GM18873 (cell line): Measurements from ENCODE around the gene SELENOS.
A peak's percentile ranks its signal among the peaks of the same experiment; 100 is the strongest.
"Not testable (repeated sequence)": the region's sequence is repeated elsewhere in the genome, so short reads cannot be mapped to it uniquely, and the experiment has no call there.

Source experiments
- ATAC-seq: cut with Tn5 transposase; IDR thresholded peaks from one replicate; pipeline ENCODE4 v1.9.1; 2021; ENCODE audit warnings: mild to moderate bottlenecking, moderate library complexity, moderate number of reproducible peaks; ENCODE audit not compliant: unreplicated experiment, low FRiP score

SELENOS gene

DNA sequence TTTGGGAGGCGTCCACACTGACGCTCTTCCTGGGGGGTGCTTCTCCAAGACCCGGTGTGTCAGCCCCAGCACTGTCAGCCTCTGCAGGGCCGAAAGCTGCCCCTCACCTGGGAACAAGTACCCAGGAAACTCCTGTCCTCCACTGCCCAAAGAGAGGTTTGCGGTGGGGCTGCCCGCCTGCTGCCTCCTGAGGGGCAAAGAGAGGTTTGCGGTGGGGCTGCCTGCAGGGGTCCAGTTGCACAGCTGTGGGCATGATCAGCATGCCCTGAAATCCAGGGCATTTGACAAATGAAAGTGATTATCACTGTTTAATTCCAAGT lies 32.8 kb upstream of the SELENOS start:
- ATAC-seq = no peak

DNA sequence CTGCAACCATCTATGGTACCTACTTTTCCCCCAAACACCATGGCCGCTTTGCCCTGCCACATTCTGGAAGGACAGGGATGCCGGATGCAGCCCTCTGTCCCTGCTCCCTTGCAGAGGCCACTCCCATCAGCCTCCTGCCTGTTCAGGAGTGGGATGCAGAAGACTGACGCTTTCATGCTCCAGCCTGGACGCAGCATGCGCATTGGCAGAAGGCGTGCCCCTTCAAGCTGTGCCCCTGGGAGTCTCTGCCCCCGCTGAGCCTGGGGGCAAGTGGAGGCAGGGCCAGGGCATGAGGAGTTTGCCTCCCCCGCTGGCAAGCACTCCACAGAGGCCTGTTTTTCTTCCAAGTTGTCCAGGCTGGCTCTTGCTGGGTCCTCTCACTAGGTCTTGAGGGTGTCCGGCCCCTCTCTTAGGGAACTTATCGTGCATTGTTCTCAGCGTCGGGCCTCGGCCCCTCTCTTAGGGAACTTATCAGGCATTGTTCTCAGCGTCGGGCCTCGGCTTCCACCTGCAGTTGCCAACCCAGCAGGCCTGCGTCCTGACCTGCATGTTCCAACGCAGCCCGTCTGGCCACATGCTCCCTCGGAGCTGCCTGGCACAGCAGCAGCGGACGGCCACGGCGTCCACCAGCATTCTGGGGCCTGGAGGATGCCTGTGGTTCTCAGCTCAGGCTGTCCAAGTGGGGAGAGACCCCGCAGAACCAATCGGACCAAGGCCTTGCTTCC lies 32.3 kb upstream of the SELENOS start:
- no peak for ATAC-seq

DNA sequence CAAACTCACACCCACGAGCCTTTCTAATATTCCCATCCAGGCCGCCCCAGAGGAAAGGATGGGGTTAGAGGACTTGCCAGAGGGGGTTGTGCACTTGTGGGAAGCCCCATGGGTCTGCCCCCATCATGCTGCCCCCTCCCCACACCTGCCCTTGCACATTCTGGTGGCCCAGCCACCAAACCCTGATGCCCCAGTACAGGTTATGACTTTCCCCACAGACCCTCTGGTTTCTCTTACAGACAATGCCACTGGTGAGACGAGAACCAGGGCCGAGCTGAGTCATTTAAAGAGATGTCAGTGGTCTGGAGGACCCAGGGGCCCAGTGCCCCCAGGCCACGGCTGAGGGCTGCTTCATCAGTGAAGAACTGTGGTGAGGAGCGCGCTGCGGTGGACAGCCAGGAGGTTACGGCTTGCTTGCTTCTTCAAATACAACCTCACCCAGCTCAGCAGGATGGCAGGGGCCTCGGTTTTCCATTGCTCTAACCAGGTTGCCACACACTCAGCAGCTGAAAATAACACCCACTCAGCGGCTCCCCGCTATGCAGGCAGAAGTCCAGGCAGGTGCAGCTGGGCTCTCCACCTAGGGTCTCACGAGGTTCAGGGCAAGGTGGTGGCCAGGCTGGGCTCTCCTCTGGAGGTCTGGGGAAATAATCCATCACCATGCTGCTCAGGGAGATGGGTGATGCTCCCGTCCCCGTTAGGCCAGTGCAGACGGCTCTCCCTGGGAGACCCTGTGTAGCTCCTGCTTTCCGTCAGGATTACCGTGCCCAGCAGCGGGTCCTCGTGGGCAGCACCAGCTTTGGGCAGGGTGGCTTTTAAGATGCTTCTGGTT lies 31.5 kb upstream of the SELENOS start:
- ATAC-seq = no peak

DNA sequence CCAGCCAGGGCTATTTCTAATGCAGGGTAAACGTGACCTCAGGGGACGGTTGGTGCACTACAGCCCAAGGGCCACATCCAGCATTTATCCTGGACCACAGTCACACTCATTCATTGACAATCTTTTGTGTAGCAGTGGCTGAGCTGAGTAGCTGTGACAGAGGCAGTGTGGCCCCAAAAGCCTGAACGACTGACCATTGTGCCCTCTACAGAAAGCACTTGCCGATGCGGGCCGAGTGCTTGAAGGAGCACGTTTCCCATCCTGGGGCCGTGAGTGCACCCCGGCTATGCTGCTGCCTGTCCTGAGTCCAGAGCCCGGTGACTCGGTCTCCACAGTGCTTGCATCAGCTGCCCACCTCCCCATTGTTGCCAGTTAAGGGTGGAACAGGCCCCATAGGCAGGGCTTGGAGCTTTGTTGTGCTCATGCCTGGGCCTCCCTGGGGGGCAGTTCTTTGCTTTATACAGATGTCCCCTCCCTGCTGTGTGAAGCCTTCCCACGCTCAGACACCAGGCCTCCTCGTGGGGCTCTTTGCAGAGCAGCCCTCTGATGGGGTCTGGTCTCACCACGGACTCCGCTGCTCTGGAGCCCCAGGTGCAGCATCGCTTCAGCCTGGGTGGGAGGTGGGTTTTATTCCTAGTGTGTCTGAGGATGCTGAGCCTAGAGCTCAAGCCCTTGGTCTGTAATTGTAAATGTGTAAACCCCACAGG lies 30.8 kb upstream of the SELENOS start:
- no peak for ATAC-seq

DNA sequence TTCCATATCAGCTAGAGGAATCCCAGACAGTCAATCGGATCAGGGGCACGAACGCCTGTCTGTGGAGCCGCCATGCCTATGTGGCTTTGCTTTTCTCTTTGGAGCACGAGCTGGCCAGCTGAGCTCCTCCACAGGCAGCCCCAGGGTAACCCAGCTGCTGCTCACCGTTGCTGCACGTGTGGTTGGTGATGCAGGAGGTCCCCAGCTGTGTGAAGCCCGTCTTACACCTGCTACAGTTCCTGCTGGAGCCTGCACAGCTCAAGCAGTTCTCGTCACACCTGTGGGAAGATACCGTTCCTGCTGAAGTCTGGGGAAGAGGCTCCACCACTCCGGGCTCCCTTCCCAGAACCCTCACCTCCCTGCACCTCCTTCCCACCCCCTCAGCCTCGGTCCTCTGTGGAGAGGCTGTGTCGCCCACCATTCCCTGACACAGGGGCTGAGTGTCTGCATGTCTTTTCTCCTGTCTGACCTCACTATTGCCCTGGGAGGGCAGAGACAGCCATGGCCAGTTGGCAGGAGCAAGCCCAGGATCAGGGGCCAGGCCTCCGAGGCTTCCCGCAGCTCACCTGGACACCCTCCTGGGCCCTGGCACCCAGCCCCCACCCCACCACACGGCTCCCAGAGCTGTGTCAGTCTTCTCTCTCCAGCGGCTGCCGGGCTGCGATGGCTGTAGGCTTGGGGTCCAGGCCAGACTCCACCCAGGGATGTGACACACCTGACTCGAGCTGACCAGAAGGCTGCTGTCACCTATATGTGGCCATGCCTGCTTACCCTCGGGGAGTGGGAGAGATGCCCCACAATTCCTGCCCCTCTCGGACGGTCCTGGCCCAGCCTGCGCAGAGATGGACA lies 30.0 kb upstream of the SELENOS start:
- no peak for ATAC-seq

DNA sequence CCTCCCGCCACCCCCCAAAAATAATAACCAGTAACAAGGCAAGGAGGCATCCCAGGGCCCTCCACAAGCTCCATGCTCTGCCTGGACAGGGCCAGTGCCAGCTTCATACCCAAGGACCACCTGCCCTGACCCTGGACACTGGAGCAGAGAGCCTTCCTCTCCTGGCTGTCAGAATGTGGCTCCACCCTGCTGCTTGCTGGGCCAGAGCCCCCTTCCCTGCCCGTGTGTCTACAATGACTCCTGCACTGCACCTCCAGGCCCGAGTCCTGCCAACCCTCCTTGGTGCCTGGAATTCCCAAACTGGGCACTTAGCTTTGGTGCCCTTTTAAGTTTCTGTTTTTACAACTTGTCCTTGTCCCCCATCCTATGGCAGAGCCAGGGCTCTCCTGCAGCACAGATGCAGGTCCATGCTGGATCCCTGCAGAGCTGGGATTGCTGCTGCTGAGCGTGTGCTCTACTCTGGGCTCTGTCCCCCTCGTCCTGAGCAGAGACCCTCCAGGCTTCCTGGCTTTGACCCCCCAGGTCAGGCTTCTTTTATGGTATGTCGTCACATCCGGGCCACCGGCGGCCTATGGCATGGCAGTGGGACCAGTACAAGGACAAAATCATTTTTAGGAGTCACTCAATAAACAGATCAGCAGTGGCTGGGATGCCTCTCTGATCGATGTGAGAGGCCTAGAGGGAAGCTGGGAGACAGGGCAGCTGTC lies 29.2 kb upstream of the SELENOS start:
- ATAC-seq = no peak

DNA sequence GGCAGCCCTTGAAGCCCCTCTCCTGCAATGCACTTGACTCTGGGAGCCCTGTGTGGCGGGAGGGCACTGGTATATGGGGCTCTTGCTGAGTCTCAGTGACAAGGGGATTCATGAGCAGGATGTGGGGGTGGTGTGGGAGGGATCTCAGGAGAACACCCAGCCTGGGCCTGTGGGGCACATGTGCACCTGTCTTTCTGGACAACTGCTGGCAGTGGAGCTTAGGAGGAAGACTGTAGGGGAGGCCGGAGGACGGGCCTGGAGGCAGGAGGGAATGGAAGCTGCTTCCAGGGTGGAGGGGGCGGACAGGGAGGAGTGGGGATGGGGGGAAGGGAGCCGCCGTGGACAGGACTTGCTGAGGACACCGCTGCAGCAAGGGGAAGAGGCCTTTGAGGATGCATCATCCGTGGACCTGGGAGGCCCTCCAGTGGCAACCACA lies 28.6 kb upstream of the SELENOS start:
- no peak for ATAC-seq

DNA sequence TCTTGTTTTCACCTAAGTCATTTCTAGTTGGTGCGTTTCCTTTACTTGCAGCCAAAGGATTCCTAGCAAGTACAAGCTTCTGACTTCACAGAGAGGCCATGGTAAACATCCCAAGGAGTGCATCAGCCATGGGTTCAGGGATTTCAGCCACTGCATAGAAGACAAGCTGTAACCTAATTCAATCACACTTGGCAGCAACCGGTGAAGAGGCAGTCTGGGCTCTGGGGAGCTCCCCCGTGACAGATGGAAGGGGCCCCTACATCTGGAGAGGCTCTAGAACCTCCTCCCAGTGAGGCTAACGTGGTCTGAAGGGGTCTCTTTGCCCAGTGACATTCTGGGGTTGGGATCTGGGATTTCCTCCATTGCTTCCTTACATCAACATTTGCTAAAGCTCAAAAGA lies 26.1 kb upstream of the SELENOS start:
- ATAC-seq = no peak

DNA sequence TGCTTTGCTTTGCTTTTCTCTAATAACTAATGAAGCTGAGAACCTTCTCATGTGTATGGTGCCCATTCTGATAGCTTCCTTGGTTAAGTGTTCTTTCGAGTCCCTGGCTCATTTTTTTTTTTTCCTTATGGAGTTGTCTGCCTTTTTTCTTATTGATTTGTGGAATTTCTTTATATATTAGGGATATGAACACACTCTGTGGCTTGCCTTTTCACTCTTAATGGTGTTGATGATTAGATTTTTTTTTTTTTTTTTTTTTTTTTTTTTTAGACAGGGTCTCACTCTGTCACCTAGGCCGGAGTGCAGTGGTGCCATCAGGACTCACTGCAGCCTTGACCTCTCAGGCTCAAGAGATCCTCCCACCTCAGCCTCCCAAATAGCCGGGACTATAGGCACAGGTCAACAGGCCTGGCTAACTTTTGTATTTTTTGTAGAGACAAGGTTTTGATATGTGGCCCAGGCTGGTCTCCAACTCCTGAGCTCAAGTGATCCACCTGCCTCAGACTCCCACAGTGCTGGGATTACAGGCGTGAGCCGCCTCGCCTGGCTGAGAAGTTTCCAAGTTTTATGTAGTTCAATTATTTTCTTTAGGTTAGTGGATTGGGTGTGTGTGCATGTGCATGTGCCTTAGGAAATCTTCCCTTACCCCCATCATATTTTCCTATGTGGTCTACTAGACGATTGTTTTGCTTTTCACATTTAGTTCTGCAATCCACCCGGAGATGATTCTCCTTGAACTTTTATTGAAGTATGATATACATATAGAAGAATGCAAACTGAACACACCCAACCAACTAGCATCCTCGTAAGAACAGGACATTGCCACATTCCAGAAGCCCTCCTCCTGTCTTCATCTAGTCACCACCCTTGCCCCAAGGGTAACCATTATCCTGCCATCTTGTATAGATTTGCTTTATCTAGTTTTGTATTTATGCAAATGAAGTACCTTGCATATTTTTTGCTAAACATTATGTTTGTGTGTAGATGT lies 19.4 kb upstream of the SELENOS start:
- ATAC-seq = no peak

DNA sequence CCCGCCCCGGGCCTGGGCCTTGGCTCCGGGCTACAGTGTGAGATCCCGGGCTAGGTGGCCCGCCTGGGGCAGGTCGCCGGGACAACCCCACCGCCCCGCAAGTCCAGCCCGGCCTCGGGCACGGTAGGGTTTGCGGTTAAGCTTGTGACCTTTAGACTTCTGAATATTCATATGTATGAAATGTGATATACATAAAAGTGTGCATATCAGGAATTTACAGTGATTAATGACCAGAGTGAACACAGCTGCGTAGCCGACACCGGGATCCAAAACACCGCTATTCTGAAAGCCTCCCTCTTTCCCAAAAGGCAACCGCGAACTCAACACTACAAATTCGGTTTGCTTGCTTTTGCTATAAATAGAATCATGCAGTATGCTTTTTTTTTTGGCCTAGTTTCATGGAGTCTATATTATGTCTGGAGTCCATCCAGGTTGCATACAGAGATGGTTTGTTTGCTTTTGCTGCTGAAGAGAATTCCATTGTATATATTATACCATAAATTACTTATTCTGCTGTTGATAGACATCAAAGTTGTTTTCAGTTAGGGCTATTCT lies 18.4 kb upstream of the SELENOS start:
- ATAC-seq = no peak

DNA sequence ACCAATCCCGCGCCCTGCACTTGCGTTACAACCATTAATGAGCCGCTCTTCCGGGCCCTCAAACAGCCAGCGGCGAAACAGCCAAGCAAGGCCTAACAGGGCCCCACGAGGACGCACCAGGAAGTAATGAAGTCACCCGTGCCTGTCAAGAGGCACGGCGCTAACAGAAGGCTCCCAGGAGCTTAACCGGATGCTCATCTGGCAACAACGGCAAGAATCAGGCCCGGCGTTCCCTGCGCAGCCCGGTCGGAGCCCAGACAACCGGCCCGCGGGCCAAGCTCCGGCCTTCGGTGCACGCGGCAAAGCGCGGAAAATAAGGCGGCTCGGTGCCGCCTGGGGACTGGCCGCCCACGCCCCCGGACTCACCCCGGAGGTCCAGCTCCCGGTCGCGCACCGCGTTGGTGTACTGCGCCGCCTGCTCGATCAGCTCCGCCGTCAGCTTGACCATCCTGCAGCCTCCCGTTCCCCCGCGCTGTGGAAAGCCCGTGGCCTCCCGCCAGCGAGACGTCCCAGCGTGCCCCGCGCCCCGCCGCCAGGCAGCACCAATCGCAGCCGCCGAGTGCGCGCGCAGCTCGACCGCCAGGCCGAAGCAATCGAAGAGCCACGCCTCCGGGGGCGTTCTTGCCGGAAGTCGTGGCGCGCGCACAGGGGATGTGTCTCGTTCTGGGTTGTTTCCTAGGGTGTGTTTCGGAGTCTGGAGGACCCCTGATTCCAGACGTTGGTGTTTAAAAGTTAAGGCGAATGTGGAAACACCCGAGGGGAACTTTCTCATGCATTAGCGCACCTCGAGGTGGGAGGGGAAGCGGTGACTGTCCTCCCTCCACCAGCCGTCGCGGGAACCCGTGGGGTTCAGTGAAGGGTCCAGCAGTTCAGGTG lies 17.7 kb upstream of the SELENOS start, which contains the start of gene SNRPA1:
Gene SNRPA1, minus strand, starts transcription at position 518 of the 876 bp plus-strand sequence. Its CDS starts 70 bp downstream, at position 448.
- peak; percentile 66 for ATAC-seq

DNA sequence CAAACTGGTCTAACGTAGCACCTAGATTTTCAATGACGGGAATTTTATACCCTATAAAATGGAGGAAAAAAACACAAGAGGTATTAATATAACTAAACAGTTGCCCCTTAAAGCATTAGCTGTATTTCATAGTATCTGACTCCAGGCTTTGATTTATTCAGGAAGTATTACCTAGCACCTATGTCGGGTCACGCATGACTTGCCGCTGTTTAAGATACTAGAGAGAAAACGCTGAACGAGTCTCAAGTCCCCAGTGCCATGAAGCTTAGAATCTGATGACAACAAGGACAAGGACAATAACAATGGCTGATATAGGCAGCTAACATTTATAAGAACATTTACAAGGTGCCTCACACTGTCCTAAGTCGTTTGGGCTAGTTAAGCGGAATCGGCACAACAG lies 15.8 kb upstream of the SELENOS start:
- ATAC-seq = no peak

DNA sequence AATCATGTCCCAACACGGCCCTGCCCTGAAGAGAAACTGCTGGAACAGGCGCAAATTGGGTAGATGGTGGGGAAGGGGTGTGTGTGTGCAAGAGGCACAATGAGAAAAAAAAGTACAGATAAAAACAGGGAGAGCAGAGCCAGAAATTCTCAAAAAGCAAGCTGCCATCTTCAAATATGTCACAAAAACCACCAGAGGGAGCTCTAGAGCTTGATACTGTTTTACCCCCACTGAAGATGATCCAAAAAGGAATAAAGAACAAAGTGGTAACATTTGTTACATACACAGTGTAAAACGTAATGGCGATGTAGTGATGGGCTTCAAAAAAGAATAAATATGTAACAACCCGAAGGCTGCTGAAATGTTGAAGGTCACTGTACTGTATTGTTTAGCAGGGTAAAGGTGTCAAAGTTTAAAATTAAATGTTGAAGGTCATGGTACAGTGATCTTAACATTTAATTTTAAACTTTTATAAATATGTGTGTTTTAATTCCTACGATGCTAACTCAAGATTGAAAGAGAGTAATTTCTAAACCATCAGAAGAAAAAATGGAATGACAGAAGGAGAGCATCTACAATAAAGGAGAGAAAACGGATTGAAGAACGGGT lies 11.7 kb upstream of the SELENOS start:
- no peak for ATAC-seq

DNA sequence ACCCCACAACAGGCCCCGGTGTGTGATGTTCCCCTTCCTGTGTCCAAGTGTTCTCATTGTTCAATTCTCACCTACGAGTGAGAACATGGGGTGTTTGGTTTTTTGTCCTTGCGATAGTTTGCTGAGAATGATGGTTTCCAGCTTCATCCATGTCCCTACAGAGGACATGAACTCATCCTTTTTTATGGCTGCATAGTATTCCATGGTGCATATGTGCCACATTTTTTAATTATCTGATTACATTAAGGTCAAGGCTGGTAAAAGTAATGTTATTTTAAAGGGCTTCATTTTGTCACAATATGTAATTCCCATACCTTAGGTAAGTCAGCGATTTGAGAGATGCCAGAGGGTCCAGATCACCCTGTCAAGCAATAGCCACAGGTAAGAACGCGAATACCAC lies 10.1 kb upstream of the SELENOS start:
- ATAC-seq = not testable (repeated sequence)

DNA sequence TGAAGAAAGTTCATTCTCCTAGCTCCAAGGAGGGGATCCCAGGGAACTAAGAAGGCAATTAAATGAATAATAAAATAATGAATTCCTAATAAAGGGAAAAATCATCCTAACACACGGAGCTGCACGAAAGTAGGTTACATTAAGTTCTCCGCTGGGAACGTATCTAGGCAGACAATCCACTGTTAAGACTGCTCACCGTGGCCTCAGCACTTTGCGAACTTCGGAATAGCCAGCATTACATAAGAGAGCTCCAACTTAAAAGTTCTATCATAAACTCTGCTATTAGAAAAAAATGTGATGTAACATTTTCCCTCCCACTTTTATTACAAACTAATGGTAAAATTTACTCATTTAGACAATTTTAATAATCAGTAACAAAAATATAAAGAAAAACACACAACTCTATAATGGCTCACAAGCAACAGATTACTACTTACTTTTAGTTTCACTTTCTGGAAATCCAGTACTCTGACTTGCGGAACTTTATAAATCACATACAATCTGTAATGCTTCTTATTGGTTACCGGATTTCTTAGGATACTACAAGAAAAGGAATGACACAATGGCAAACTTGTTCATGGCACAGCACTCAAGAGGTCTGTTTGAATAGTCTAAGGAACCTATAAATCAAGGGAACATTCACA lies 9.3 kb upstream of the SELENOS start:
- ATAC-seq = no peak

DNA sequence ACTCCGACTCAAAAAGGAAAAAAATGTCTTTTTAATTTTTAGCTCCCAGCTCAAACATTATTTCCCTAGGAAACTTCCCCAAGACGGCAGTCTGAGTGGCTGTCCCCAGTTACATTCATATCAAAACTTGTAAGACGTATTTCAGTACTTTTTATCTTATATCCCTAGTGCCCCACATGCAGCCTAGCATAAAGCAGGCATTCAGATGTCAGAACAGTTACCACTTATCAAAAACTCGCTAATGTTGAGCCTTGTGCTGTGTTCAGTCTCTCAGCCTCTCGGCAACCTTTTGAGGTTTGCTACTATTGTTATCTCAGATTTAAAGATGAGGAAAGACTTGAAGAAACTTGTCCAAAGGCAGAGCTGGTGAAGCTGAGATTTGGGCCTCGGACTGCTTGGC lies 6.6 kb upstream of the SELENOS start:
- ATAC-seq = no peak
